Ishikawa (cell line): ENCODE data around the gene CFAP46.

ENCODE experiments used
- CEBPB ChIP-seq: IDR thresholded peaks from 2 replicates; pipeline ENCODE4 v1.6.1; 2012
- CREB1 ChIP-seq: IDR thresholded peaks from 2 replicates; pipeline ENCODE4 v1.6.1; 2012; ENCODE audit warnings: low read depth
- EGR1 ChIP-seq: IDR thresholded peaks from 2 replicates; pipeline ENCODE4 v1.6.1; 2012
- EP300 ChIP-seq: IDR thresholded peaks from 2 replicates; pipeline ENCODE4 v1.6.1; 2012; ENCODE audit warnings: borderline replicate concordance
- FOXM1 ChIP-seq: IDR thresholded peaks from 2 replicates; pipeline ENCODE4 v1.6.1; 2012; ENCODE audit warnings: low read depth, borderline replicate concordance
- NFIC ChIP-seq: IDR thresholded peaks from 2 replicates; pipeline ENCODE4 v1.6.1; 2012
- RAD21 ChIP-seq: IDR thresholded peaks from 2 replicates; pipeline ENCODE4 v1.6.1; 2012; ENCODE audit warnings: low read depth
- TAF1 ChIP-seq: IDR thresholded peaks from 2 replicates; pipeline ENCODE4 v1.6.1; 2012; ENCODE audit warnings: low read depth, mild to moderate bottlenecking
- TCF12 ChIP-seq: IDR thresholded peaks from 2 replicates; pipeline ENCODE4 v1.6.1; 2012; ENCODE audit warnings: low read depth
- TEAD4 ChIP-seq: IDR thresholded peaks from 2 replicates; pipeline ENCODE4 v1.6.1; 2012
- YY1 ChIP-seq: IDR thresholded peaks from 2 replicates; pipeline ENCODE4 v1.6.1; 2012; ENCODE audit warnings: low read depth
- ZBTB7A ChIP-seq: IDR thresholded peaks from 2 replicates; pipeline ENCODE4 v1.6.1; 2012; ENCODE audit warnings: low read depth
- TF ChIP-seq, protein P1 (sequence below): IDR thresholded peaks from 2 replicates; pipeline ENCODE4 v1.6.1; 2012; ENCODE audit warnings: low read depth, mild to moderate bottlenecking
- TF ChIP-seq, protein P2 (sequence below): IDR thresholded peaks from 2 replicates; pipeline ENCODE4 v1.6.1; 2012
- TF ChIP-seq, protein P3 (sequence below): IDR thresholded peaks from 2 replicates; pipeline ENCODE4 v1.6.1; 2012

Gene CFAP46

DNA sequence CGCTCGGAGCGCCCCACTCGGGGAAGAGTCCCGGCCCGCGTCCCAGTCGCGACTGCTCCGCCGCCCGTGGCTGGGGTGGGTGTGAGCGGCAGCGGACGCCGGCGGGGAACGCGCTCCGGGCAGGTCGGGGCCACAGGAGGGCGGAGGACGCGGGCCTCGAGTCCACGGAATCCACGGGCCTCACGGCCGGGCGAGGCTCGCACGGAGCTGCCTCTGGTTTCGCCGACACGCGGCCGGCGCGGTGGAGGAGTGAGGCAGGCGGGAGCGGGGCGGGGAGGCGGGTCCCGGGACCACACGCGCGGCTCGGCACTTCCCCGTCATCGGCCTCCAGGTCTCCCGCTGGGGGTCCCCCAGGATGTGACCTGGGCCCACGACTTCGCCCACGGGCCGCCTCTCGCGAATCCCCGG is 155.9 kb downstream of the CFAP46 start:
- no peak for TF ChIP-seq TCF12
- no peak for TF ChIP-seq RAD21
- TF ChIP-seq, protein P1, sequence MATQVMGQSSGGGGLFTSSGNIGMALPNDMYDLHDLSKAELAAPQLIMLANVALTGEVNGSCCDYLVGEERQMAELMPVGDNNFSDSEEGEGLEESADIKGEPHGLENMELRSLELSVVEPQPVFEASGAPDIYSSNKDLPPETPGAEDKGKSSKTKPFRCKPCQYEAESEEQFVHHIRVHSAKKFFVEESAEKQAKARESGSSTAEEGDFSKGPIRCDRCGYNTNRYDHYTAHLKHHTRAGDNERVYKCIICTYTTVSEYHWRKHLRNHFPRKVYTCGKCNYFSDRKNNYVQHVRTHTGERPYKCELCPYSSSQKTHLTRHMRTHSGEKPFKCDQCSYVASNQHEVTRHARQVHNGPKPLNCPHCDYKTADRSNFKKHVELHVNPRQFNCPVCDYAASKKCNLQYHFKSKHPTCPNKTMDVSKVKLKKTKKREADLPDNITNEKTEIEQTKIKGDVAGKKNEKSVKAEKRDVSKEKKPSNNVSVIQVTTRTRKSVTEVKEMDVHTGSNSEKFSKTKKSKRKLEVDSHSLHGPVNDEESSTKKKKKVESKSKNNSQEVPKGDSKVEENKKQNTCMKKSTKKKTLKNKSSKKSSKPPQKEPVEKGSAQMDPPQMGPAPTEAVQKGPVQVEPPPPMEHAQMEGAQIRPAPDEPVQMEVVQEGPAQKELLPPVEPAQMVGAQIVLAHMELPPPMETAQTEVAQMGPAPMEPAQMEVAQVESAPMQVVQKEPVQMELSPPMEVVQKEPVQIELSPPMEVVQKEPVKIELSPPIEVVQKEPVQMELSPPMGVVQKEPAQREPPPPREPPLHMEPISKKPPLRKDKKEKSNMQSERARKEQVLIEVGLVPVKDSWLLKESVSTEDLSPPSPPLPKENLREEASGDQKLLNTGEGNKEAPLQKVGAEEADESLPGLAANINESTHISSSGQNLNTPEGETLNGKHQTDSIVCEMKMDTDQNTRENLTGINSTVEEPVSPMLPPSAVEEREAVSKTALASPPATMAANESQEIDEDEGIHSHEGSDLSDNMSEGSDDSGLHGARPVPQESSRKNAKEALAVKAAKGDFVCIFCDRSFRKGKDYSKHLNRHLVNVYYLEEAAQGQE, result no peak
- TF ChIP-seq FOXM1, result no peak
- no peak for TF ChIP-seq TEAD4
- no peak for TF ChIP-seq EGR1
- no peak for TF ChIP-seq TAF1
- no peak for TF ChIP-seq YY1
- no peak for TF ChIP-seq CEBPB
- TF ChIP-seq, protein P2, sequence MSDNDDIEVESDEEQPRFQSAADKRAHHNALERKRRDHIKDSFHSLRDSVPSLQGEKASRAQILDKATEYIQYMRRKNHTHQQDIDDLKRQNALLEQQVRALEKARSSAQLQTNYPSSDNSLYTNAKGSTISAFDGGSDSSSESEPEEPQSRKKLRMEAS, result no peak

DNA sequence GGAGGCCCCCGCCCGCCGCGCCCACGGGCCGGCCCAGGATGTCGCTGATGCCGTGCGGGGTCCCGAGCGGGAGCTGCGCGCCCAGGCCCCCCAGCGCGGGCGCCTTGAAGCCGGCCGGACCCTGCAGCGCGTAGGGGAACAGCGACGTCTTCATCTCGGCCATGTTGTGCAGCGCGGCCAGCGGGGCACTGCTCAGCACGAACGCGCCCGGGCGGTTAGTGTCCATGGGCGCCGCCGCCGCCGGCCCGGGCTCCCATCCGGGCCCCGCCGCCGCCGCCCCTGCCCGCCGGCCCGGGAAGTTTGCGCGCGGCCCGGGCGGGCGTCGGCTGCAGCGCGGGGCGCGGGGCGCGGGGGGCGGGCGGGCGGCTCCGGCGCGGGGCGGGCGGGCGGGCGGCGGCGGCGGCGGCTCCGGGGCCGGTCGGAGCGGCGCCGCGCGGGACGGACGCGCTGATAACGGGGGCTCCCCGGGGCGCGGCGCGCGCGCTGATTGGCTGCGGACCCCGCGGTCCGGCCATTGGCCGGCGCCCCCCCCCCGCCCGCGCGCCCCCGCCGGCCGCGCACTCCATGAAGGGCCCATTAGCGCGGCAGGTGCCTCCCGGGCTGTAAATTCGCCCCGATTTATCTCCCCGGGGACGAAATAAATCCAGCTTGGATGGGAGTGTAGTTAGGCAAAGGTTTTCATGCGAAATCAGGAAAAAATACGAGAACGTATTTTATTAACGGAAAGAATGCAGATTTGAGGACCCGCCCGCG is 156.5 kb downstream of the CFAP46 start, which contains the start of gene NKX6-2:
TSS of gene NKX6-2 (minus strand) at position 425 of the 753 bp plus-strand sequence. CDS start at position 226, 199 bp downstream.
- TF ChIP-seq TCF12, result no peak
- TF ChIP-seq RAD21, result no peak
- TF ChIP-seq, protein P1, result no peak
- no peak for TF ChIP-seq TEAD4
- no peak for TF ChIP-seq NFIC
- no peak for TF ChIP-seq FOXM1
- no peak for TF ChIP-seq TAF1
- no peak for TF ChIP-seq CREB1
- TF ChIP-seq, protein P3, sequence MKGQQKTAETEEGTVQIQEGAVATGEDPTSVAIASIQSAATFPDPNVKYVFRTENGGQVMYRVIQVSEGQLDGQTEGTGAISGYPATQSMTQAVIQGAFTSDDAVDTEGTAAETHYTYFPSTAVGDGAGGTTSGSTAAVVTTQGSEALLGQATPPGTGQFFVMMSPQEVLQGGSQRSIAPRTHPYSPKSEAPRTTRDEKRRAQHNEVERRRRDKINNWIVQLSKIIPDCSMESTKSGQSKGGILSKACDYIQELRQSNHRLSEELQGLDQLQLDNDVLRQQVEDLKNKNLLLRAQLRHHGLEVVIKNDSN, result no peak
- TF ChIP-seq ZBTB7A, result no peak

DNA sequence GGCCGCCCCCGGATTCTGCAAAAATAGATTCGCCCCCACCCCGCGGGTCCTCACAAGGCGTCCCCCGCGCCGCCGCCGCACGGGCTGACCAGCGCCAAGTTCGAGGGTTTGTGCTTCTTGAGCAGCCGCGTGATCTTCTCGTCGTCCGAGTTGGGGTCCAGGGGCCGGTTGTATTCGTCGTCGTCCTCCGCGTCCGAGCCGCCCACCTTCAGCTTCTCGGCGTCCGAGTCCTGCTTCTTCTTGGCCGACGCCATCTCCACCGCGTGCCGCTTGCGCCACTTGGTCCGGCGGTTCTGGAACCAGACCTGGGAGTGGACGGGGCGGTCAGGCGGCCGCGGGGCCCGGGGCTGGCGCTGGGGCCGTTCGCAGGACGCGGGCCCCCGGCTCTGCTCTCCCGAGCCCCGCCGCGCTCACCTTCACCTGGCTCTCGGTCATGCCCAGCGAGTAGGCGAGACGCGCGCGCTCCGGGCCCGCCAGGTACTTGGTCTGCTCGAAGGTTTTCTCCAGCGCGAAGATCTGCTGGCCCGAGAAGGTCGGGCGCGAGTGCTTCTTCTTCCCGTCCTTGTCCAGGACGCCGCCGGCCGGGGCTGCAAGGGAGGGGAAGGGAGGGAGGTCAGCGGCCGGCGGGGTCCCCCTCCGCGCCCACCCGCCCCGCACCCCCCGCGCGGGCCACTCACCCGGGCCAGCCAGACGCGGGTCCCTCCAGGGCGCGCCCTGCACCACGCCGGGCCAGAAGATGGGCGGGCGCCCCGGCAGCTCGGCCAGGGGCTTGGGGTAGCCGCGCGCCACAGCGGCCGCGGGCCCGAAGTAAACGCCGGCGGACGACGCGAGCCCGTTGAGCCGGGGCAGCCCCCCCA is 157.3 kb downstream of the CFAP46 start:
- no peak for TF ChIP-seq TCF12
- TF ChIP-seq ZBTB7A, result no peak
- TF ChIP-seq TAF1, result no peak
- TF ChIP-seq, protein P2, result no peak
- TF ChIP-seq, protein P1, result no peak
- TF ChIP-seq FOXM1, result no peak
- no peak for TF ChIP-seq YY1
- TF ChIP-seq TEAD4, result no peak

DNA sequence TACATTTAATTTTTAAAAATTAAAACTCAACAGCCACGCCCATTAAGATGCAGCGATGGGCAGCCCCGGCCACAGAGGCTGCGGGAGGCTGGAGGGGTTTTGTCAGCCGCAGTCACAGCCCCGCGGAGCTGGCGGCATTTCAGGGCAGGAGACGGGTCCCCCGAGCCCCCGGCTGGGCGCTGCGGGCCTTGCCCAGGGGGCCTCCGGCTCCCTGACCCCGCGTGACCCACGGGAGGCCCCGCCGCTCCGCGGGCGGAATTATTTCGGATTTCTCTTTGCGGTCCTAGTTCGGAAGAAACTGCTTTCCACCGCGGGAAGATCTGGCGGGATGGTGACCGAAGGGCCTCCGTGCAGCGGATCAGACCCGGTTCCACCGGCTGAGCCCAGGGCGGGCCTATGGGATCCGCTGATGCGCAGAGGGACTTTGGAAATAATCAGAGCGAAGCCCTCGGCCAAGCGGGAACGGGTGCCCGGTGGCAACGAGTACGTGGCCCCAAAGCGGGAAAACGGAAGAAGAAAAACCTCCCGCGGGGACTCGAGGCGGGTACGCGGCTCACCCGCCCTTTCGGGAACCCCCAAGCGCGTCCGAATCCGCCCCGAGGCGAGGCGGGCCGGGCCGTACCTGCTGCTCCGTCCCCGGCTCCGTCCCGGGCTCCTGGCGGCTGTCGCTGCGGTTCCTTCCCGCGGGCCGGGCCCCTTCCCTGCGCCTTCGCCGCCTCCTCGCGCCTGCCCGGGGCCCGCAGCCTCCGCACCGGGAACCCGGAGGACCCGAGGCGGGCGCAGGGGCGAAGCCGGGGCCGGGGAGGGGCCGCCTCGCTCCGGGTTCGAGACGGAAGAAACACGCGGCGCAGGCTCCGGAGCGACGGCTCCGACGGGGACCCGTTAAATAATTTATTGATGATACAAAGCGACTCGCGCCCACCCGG is 158.2 kb downstream of the CFAP46 start:
- TF ChIP-seq CREB1 (no peak), RAD21 (no peak), EGR1 (no peak), EP300 (no peak), NFIC (no peak), YY1 (no peak), TEAD4 (no peak), TAF1 (no peak), CEBPB (no peak), TCF12 (no peak), FOXM1 (no peak), ZBTB7A (no peak)
- TF ChIP-seq, protein P2, result no peak
- TF ChIP-seq, protein P1, result no peak
- TF ChIP-seq, protein P3, result no peak
